GM19438 (cell line): ENCODE measurements around the gene ZNF207.
"Not testable (repeated sequence)": the region's sequence is repeated elsewhere in the genome, so short reads cannot be mapped to it uniquely, and the experiment has no call there.

Experiments
- ATAC-seq: cut with Tn5 transposase; IDR thresholded peaks from one replicate; pipeline ENCODE4 v1.9.1; 2021; ENCODE audit warnings: low read depth; ENCODE audit not compliant: unreplicated experiment

The ZNF207 gene

GRCh38 chr17:32333187-32333586, 16.8 kb upstream of the ZNF207 start:
- no peak for ATAC-seq

DNA sequence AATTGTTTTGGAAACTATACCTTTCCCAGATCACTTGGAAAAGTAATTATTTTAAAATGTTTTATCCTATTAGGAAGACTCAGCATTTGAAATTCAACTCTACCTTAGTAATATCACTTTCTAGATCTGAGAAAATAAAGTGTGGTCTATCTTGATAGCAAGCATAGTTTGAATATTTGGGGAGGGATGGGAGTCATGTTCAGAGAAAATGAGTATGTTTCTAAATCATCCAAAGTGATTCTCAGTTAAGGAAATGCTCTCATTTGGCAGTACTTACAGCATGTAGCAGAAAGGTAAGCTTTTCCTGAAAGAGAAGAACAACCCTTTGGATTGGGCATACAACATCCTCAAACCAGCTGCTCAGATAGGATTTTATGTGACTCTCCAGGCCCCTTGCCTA, 14.9 kb upstream of the ZNF207 start:
- ATAC-seq, result no peak

DNA sequence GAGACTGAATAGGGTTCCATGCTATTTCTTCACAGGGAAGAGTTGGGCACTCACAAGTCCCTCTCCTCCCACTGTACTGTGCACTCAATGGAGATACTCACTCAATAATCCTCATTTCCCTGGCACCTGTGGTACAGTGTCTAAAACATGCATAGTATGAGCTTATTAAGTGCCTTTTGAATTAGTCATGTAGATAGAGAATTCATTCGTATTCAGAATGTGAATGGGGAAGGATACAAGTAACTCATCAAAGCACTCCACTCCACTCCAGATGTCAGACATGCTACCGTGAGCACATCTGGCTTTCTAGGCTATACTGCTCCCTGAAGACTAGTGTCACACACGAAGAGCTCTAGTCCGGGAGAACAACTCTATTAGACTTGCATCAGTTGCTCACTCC, 14.3 kb upstream of the ZNF207 start:
- ATAC-seq, result no peak

GRCh38 chr17:32341141-32341856, 8.7 kb upstream of the ZNF207 start:
- ATAC-seq, result peak; percentile 19

- ATAC-seq, result peak; percentile 74
These were observed 7.9 kb upstream of the ZNF207 start, which contains the start of gene C17orf75 for GRCh38 chr17:32341857-32342602. Gene C17orf75 (minus strand): TSS chr17:32342173. CDS start chr17:32342139, 34 bp downstream.

DNA sequence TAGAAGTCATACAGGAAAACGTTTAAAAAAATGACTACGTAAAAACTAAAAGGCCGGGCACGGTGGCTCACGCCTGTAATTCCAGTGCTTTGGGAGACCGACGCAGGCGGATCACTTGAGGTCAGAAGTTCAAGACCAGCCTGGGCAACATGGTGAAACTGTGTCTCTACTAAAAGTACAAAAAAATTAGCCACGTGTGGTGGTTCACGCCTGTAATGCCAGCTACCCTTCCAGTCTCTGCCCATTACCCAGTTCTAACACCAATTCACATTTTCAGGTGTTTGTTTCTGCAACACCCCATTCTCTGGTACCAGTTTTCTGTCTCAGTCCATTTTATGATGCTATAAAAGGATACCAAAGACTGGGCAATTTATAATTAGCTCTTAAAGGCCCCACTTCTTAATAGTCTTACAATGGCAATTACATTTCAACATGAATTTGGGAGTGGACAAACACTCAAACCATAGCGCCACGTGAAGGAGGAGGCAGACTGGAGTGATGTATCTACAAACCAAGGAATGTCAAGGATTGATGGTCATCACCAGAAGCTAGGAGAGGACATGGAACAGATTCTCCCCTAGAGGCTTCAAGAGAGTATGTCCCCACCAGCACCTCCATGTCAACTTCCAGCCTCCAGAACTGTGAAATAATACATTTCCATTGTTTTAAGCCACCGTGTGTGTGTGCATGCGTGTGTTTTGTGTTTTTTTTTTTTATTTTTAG, 7.2 kb upstream of the ZNF207 start:
- no peak for ATAC-seq

DNA sequence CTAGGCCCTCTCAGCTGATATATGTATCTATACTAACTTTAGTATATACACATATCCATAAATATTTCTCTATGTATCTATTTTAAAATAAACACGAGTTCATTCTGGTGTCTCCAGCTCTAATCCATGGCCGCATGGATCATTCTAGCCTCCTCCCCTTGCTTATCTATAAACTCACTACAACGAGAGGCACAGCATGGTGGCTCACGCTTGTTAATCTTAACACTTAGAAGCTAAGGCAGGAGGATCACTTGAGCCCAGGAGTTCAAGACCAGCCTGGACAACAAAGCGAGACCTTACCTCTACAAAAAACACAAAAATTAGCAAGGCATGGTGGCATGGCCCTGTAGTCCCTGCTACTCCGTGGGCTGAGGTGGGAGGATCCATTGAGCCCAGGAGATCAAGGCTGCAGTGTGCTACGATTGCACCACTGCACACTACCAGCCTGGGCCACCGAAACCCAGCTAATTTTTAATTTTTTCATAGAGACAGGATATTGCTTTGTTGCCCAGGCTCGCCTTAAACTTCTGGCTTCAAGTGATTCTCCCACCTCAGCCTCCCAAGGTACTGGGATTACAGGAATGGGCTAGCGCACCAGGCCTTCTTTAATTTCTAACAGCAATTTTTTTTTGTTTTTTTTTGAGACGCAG, 3.9 kb upstream of the ZNF207 start:
- ATAC-seq, result no peak

DNA sequence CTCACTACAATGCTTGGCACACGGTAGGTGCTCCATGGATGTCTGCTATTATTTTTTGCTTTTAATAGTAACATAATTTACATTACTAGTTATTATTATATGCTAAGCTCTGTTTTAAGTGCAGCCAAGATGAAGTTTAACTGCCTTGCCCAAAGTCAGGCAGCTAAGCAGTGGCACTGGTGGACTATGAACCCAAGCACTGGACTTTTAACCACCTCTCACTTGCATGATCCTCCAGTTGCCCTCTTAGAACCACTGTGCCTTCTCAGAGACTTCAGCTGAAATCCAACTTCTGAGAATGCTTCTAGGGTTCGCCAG, 1.5 kb upstream of the ZNF207 start:
- ATAC-seq, result no peak

GRCh38 chr17:32349503-32349853, 479 bp upstream of the ZNF207 start:
- no peak for ATAC-seq

DNA sequence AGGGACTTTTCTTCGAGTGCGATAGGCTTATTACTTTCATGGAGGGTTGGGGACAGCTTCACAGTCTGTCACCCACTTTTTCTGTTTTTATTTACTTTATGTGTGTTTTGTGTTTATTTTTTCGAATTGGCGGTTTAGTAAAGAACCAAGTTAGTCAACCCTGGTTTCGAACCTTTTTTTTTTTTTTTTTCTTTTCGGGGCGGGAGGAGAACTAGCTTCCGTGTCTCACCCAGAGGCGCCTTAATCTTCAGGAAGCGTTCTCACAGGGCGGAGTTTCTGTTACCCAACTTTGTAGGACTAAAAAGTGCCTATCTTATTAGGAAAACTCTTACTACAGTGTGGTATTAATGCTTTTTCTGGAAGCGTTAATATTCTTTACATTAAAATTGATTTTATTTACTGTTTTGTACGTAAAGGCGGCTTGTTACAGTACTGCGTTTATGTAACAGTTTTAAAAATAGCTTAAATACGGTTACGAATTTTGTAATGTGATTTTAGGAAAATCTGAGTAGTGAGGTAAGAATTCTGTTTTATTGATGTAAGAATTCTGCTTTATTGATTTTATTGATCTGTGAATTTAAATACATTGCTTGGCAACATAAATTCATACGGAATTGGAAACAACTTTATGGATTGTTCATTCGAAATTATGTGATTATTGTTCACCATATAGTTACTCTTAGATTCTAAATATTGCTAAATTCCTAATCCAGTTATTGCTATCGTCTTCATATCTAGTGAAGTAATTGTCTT, 885 bp downstream of the ZNF207 start:
- ATAC-seq, result peak; percentile 9

GRCh38 chr17:32352734-32353133, 2.8 kb downstream of the ZNF207 start:
- ATAC-seq, result not testable (repeated sequence)

DNA sequence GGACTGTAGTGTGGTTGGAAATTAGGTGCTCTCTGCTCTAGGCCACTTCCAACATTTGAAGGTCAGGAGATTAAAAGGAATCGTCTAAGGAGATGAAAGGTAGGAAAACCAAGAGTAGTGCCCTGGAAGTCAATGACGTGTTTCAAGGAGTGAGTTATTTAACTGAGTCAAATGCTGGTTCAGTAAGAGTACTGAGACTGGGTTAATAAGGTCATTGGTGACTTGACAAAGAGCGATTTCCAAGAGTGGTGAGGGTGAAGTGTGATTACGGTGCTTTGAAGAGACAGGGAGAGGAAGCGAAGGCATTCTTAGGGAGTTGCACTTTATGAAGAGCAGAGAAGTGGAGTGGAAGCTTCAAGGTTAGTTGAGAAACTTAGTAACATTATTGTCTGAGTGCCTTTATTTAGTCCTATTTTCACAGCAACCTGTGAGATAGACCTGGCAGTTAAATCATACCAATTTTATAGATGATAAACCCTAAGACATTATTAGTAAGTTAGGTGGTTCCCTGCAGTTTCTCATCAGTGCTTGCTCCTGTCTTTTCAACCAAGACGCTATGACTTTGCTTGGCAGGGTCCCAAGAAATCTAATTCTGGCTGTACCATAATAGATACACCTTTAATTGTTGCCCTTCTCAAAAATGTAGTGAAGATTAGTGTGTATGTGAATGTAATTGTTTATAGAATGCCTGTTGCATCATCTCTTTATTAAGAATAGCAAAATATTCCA, 5.9 kb downstream of the ZNF207 start:
- no peak for ATAC-seq

DNA sequence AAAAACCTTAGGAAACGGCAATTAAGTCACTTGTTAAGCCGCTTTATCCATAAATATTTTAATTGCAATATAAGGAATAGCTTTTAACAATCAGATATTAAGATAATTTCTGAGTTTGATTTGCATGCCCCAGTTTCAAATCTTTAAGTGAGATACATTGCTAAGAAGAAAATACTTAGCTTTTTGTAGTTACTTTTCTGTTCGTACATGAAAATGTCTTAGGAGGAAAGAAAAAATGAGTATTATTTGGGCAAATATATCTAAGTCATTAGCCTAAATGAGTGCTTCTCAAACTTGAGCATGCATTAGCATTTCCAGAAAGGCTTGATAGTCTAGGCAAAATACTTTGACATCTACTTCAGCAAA, 6.4 kb downstream of the ZNF207 start:
- ATAC-seq, result no peak

- no peak for ATAC-seq
These were observed 6.8 kb downstream of the ZNF207 start for GRCh38 chr17:32356750-32357149.

DNA sequence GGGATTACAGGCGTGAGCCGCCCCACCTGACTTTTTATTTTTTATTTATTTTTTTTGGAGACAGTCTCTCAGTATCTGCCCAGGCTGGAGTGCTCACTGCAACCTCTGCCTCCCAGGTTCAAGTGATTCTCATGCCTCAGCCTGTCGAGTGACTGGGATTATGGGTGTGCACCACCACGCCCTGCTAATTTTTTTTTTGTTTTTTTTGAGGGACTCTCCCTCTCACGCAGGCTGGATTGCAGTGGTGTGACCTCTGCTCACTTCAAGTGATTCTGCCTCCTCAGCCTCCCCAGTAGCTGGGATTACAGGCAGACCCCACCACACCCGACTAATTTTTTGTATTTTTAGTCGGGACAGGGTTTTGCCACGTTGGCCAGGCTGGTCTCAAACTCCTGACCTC, 7.7 kb downstream of the ZNF207 start:
- ATAC-seq, result no peak

DNA sequence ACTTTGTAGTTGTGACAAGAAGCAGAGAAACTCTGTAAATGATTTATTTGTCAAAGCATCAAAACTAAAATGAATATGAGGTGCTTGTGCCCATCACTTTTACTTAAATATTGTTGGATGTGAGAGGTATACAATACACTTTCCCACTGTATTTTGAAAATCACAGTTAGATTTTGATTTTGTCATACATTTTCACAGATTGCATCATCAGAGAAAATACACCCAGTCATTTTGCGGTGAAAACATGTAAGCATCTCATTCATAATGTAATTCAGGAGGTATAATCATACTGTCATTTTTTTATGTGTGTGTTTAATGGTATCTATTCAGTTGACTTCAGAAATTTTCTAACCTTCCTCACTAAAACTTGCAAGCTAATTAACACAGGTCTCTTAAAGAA, 11.3 kb downstream of the ZNF207 start:
- no peak for ATAC-seq

DNA sequence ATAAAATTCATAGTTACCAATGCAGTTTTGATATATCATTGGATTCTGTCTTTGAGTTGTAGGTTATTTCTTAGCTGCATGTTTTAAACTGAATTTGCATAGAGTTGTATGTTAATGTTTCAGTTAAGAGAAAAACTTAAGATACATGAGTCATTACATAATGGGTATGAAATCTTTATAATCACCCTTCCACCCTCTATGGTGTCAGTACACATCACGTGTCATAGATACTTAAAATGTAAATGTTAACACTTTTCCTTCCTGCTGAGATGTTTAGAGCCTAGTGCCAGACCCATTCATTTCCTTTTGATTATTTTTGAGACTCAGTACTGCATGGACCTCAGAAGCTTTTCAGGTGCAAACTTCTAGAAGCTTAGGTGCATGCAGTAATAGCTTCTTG, 20.5 kb downstream of the ZNF207 start:
- ATAC-seq, result no peak

GRCh38 chr17:32382526-32383223, 32.7 kb downstream of the ZNF207 start:
- ATAC-seq, result no peak

DNA sequence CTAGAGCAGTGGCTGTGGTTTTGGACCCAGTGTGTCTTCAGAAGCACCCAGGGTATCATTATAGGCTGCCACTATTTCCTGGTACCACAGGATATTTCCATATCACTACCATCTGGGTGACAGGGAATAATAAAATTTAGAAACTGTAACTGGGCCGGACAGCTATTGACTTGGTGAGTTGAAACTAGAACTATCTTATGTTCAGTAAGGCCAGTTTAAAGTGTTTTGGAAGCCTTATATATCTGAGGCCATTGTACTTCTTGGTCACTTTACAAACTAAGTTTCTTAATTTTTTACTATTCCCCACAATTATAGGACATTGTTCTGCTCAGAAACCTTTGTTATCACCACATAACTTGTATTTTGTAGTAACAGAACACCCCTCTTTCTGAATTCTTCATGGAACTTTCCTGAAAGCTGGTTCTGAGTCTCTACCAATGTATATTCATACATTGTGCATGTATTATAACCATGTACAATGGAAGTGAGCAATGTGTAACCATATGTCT, 34.0 kb downstream of the ZNF207 start:
- no peak for ATAC-seq
